GM21526 (cell line): ENCODE results near the gene OTUD7B.

ENCODE experiments used
- ATAC-seq: cut with Tn5 transposase; IDR thresholded peaks from one replicate; pipeline ENCODE4 v1.9.1; 2021; ENCODE audit warnings: moderate library complexity; ENCODE audit not compliant: unreplicated experiment, low FRiP score

Gene OTUD7B

GRCh38 chr1:150005606-150006005, 4.9 kb downstream of the OTUD7B start:
- ATAC-seq: no peak

- ATAC-seq: no peak
These were observed 6.7 kb downstream of the OTUD7B start for GRCh38 chr1:150003801-150004200.

GRCh38 chr1:150002217-150002616, 8.3 kb downstream of the OTUD7B start:
- no peak for ATAC-seq

DNA sequence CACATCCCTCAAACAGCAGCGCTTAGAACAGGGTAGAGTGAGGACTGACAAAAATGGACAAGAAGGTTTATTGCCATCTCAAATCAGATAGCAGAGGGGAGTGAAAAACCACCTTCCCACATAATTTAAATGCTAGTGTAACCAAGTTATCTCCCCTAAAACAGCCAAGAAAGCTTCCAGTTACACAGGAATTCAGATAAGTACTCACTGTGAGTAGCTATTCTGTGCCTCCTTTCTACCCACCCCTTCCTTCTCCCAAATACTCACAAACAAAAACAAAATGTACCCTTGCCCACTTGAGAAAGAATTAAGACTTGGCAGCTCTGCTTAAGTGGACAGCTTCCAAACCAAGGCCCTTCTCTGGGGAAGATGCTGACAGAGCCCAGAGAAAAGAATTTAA, 9.1 kb downstream of the OTUD7B start:
- ATAC-seq: no peak

GRCh38 chr1:149997585-149998262, 12.8 kb downstream of the OTUD7B start:
- peak; percentile 70 for ATAC-seq

GRCh38 chr1:149995927-149996326, 14.6 kb downstream of the OTUD7B start:
- no peak for ATAC-seq

DNA sequence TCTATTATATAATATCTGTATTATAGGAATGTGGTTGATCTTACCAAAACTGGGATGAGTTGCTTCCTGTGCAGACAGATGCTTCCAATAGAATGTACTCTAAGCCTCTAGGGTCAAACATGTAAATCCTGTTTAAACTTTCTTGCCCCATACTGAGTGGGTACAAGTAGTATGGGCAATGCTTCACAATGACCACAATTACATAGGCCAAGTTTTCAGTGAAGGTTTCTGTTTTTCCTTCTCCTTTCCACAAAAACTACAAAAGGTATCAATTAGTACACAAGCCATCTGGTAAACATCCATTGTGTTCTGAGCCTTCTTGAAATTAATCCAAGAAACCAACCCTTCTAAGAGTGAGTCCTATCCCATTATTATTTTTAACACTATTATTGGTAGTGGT, 16.8 kb downstream of the OTUD7B start:
- no peak for ATAC-seq

DNA sequence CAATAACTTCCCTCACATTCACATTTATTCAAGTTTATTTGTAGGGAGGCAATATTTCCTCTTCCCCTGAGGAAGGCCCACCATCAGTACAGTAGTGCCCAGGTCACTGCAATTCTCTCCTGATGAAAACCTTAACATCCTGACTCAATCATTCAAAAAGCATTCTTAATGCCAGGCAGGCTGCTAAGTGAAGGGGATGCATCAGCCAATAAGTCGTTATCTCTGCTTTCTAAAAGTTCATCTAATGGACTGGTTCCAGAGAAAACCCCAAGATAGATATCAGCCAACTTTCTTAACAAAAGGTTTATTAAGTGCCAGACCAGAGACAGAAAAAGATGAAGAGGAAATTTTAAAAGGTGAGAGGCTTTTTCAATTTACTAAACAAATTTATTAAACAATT, 17.3 kb downstream of the OTUD7B start:
- no peak for ATAC-seq

DNA sequence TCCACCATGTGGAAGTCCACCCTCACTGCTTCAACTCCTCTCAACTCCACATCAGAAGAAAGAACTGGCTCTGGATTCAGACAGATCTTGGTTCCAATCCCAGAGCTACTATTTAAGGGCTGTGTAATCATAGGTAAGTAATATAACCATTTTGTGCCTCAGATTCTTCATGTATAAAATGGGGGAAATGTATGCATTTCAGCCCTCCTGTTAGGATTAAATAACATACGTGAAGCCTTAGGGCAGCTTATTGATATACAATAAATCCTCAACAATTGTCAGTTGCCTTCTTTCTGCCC, 23.3 kb downstream of the OTUD7B start:
- ATAC-seq: no peak

- no peak for ATAC-seq
These were observed 23.8 kb downstream of the OTUD7B start for GRCh38 chr1:149986486-149987296.

GRCh38 chr1:149979972-149980540, 30.5 kb downstream of the OTUD7B start:
- ATAC-seq: no peak

DNA sequence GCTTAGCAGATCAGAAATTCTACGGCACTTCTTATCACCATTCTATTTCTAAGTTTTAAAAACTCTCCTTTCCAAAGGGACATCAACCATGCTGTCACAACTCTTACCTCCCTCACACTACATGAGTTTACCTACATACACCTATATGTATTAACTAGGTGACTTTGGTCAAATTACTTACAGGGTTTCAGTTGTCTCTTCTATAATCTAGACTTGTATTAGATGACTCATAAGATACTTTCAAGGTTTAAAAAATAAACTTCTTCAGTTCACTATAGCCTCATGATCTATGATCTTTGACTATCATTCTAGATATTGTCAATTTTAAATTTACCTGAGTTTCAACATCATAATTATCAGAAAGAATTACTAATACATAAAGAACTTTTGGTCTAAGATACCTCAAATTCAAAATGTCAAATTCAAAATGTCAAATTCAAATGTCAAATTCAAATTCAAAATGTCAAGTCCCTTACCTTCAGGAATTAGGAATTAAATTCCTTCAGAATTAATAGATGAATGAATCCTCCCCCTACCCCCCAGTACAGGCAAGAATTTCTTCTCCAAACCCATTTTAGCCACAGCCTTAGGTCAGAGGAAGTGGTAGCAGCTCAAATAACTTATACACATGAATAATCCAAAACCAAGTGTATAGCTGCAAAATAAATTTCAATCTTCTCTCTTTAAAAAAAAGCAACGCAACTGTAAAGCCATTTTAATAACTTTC, 31.1 kb downstream of the OTUD7B start:
- ATAC-seq: no peak

- ATAC-seq: no peak
These were observed 31.9 kb downstream of the OTUD7B start for GRCh38 chr1:149978547-149979023.

DNA sequence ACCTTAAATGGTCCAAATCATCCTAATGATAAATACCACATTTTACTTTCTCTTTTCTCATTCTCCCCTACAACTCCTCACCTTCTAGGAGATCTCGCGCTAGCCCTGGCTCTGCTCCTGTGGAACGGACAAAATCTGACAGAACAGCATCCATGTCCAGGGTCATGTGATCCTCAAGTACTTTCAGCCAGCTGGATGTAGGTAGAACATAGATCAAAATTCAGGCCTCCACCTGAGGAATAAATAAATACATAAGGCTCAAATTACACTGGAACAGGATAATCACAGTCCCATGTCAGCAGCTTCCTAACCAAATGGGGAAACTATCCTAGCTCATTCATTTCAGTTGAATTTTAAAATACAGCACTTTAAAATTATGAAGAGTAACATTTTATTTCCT, 33.2 kb downstream of the OTUD7B start:
- ATAC-seq: no peak

DNA sequence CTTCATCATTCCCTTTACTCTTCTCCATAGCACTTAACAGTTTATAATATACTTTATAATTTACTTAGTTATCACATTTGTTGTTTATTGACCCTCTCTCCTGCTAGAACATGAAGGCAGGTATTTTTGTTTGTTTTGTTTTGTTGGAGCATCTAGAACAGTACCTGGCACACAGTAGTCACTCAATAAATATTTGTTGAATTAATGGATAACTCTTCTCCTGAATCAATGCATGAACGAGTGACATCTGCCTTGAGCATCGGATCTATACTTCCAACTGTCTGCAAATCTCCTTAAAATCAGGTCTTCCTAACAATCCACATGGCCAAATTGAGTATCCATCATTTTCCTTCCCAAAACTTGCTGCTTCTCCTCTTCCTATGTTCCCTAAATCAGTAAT, 38.0 kb downstream of the OTUD7B start:
- no peak for ATAC-seq

GRCh38 chr1:149967646-149968045, 42.9 kb downstream of the OTUD7B start:
- ATAC-seq: no peak

- ATAC-seq: no peak
These were observed 43.5 kb downstream of the OTUD7B start for GRCh38 chr1:149967041-149967440.

DNA sequence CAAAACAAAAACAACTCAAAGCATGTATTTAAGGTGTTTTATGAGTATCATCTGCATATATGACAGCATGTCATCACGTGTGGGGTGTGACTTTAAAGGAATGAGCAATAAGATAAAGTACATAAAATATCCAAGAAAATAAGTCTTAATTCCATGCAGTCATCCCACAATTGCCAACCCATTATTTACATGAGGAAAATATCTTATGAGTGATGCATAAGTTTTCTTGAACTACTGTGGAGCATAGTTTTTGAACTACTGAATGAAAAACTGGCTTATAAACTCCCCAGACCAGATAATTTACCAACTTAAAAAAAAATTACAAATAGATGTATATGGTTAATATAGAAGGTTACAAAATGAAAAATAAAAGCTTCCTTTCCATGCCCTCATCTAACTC, 44.1 kb downstream of the OTUD7B start:
- ATAC-seq: no peak

DNA sequence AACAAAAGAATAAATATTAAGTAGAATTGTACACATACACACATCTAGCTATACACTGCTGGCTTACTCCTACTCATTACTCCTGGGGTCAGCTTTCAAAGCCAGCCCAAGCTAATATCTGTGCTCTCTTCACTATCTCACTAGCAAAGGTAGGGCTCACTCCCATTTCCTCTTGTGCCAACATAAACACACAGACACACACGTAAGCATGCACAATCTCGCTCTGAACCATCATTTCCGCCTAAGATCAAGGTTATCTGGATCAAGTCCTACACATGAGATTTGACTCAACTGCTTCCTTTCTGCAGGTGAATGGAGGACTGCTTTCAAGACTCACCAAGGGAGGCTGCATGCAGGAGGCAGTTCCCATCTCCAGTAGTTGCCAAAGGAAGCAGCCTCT, 45.1 kb downstream of the OTUD7B start:
- no peak for ATAC-seq

- ATAC-seq: no peak
These were observed 47.2 kb downstream of the OTUD7B start for GRCh38 chr1:149963358-149963757.

GRCh38 chr1:149962736-149963135, 47.8 kb downstream of the OTUD7B start:
- ATAC-seq: no peak
